ENCODE measurements around the gene CNTNAP5.

Gene CNTNAP5

DNA sequence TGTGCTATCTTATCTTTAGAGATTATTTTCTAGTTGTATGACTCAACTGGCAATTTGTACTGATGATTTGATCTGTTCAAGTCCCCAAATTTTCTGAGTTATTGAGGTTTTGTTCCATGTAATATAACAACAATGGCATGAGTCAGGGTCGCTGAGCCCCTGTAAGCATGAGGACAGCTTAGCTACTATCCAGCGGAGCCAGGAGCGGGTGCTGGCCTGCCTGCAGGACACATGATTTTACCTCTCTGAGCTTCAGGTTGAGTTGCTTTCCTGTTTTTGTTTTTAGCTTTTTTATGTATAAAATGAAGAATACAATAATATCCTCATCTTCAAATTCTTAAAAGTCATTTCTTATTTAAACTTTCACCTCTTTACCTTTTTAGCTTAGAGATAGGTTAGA, 561.1 kb downstream of the CNTNAP5 start:
- no peaks in the 10 kb centered on the region for H3K36me3 ChIP-seq (replicated peaks; ENCODE audit: low read depth, low read length)
- no peaks in the 10 kb centered on the region for H4K20me1 ChIP-seq (ENCODE audit: insufficient read depth, low read length)
- TF ChIP-seq EZH2phosphoT487 (IDR thresholded peaks at IDR 0.05; ENCODE audit: low read depth), result no peak
- TF ChIP-seq, protein P1, sequence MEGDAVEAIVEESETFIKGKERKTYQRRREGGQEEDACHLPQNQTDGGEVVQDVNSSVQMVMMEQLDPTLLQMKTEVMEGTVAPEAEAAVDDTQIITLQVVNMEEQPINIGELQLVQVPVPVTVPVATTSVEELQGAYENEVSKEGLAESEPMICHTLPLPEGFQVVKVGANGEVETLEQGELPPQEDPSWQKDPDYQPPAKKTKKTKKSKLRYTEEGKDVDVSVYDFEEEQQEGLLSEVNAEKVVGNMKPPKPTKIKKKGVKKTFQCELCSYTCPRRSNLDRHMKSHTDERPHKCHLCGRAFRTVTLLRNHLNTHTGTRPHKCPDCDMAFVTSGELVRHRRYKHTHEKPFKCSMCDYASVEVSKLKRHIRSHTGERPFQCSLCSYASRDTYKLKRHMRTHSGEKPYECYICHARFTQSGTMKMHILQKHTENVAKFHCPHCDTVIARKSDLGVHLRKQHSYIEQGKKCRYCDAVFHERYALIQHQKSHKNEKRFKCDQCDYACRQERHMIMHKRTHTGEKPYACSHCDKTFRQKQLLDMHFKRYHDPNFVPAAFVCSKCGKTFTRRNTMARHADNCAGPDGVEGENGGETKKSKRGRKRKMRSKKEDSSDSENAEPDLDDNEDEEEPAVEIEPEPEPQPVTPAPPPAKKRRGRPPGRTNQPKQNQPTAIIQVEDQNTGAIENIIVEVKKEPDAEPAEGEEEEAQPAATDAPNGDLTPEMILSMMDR (IDR thresholded peaks at IDR 0.05; ENCODE audit: low read depth, low read length), result no peak
- no peak overlapping the region for H3K4me2 ChIP-seq (ENCODE audit: low read length)
- no peaks in the 10 kb centered on the region for H3K79me2 ChIP-seq (ENCODE audit: low read length)
- no peak overlapping the region for H3K9ac ChIP-seq (ENCODE audit: low read length)
- no peaks in the 10 kb centered on the region for H3K9me3 ChIP-seq (ENCODE audit: insufficient read depth, low read length)
- H3K27ac ChIP-seq (ENCODE audit: low read length), result no peak overlapping the region
- no peaks in the 10 kb centered on the region for H3K4me1 ChIP-seq (ENCODE audit: low read length)
- H3K27me3 ChIP-seq (ENCODE audit: low read depth, low read length), result no peaks in the 10 kb centered on the region
- no peak overlapping the region for H2AFZ ChIP-seq (ENCODE audit: low read depth, low read length)
- no peak overlapping the region for H3K4me3 ChIP-seq (ENCODE audit: low read length)

DNA sequence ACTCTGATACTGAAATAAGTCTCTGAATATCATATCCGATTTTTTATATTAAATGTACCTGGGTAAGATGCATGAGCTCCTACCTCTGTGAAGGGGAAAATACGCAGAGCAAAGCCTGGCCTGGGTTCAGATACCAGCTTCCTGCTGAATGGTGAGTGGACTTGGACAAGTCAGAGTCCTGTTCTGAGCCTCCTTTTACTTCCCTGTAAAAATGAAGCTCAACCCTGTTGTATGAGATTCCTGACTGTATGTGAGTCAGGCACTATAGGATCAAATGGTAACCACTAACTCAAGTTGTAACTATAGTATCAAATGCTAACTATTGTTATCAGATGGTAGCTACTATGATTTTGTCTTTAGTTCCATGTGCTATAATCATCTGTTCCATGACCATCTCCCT, 561.7 kb downstream of the CNTNAP5 start:
- no peak for TF ChIP-seq EZH2phosphoT487 (IDR thresholded peaks at IDR 0.05; ENCODE audit: low read depth)
- TF ChIP-seq, protein P1 (IDR thresholded peaks at IDR 0.05; ENCODE audit: low read depth, low read length), result no peak
- Histone ChIP-seq H3K79me2 (ENCODE audit: low read length) (no peaks in the 10 kb centered on the region), H3K4me3 (ENCODE audit: low read length) (no peak overlapping the region)

DNA sequence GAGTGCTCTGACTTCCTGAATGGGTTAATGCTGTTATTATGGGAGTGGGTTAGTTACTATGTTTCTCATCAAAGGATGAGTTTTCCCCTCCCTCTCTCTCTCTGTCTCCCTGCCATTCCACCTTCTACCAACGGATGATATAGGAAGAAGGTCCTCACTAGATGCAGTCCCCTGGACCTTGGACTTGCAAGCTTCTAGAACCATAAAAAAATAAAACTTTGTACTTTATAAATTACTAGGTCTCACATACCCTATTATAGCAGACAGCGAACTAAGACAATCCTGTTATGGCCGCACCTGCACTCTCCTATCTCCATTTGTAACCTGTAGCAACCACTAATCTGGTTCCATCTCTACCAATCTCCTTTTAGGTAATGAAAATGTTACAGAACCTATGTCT, 564.9 kb downstream of the CNTNAP5 start:
- Histone ChIP-seq H3K36me3 (replicated peaks; ENCODE audit: low read depth, low read length) (no peaks in the 10 kb centered on the region), H3K9me3 (ENCODE audit: insufficient read depth, low read length) (no peaks in the 10 kb centered on the region), H3K4me3 (ENCODE audit: low read length) (no peak overlapping the region), H3K4me1 (ENCODE audit: low read length) (no peaks in the 10 kb centered on the region), H3K4me2 (ENCODE audit: low read length) (no peak overlapping the region), H3K79me2 (ENCODE audit: low read length) (no peaks in the 10 kb centered on the region), H3K27me3 (ENCODE audit: low read depth, low read length) (no peaks in the 10 kb centered on the region), H3K27ac (ENCODE audit: low read length) (no peak overlapping the region), H2AFZ (ENCODE audit: low read depth, low read length) (no peak overlapping the region), H4K20me1 (ENCODE audit: insufficient read depth, low read length) (no peaks in the 10 kb centered on the region), H3K9ac (ENCODE audit: low read length) (no peak overlapping the region)
- TF ChIP-seq, protein P1 (IDR thresholded peaks at IDR 0.05; ENCODE audit: low read depth, low read length), result no peak
- TF ChIP-seq EZH2phosphoT487 (IDR thresholded peaks at IDR 0.05; ENCODE audit: low read depth), result no peak

More for the DNA sequence above, 561.7 kb downstream of the CNTNAP5 start:
- Histone ChIP-seq H3K4me1 (ENCODE audit: low read length) (no peaks in the 10 kb centered on the region), H3K27me3 (ENCODE audit: low read depth, low read length) (no peaks in the 10 kb centered on the region), H4K20me1 (ENCODE audit: insufficient read depth, low read length) (no peaks in the 10 kb centered on the region), H3K9ac (ENCODE audit: low read length) (no peak overlapping the region), H3K36me3 (replicated peaks; ENCODE audit: low read depth, low read length) (no peaks in the 10 kb centered on the region), H3K9me3 (ENCODE audit: insufficient read depth, low read length) (no peaks in the 10 kb centered on the region), H2AFZ (ENCODE audit: low read depth, low read length) (no peak overlapping the region), H3K4me2 (ENCODE audit: low read length) (no peak overlapping the region), H3K27ac (ENCODE audit: low read length) (no peak overlapping the region)

DNA sequence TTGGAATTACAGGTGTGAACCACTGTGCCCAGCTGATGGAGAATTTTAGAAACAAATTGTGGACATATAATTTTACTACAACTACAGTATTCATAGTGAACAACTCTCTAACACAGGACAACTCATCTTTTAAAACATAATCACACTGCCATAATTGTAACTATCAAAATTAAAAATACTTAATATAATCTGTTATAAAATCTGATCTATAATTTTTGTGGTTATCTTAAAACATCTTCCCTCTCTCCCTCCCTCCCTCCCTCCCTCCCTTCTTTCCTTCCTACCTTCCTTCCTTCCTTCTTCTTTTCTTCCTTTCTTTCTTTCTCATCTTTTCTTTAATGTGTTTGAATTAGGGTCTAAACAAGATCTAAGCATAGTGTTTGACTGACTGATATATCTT, 577.7 kb downstream of the CNTNAP5 start:
- Histone ChIP-seq H3K4me2 (ENCODE audit: low read length) (no peak overlapping the region), H2AFZ (ENCODE audit: low read depth, low read length) (no peak overlapping the region), H3K9me3 (ENCODE audit: insufficient read depth, low read length) (no peaks in the 10 kb centered on the region), H3K27ac (ENCODE audit: low read length) (no peak overlapping the region), H3K4me3 (ENCODE audit: low read length) (no peak overlapping the region), H3K9ac (ENCODE audit: low read length) (no peak overlapping the region), H3K27me3 (ENCODE audit: low read depth, low read length) (no peaks in the 10 kb centered on the region), H3K36me3 (replicated peaks; ENCODE audit: low read depth, low read length) (no peaks in the 10 kb centered on the region), H4K20me1 (ENCODE audit: insufficient read depth, low read length) (no peaks in the 10 kb centered on the region), H3K4me1 (ENCODE audit: low read length) (no peaks in the 10 kb centered on the region), H3K79me2 (ENCODE audit: low read length) (no peaks in the 10 kb centered on the region)
- TF ChIP-seq, protein P1 (IDR thresholded peaks at IDR 0.05; ENCODE audit: low read depth, low read length), result no peak
- no peak for TF ChIP-seq EZH2phosphoT487 (IDR thresholded peaks at IDR 0.05; ENCODE audit: low read depth)
